Adrenal gland (tissue), 12 donors: ENCODE results near the gene LRRC28. TPM values are rescaled to one million over a fixed set of nuclear protein-coding genes. Genes with fewer than 3 reads are reported as not detected.

ENCODE experiments used
- DNase-seq, 7 donors: peaks; one replicate each; pipeline ENCODE4 v3.0.0-alpha.2; 2019 to 2020
- H3K27ac ChIP-seq, 5 donors: fragments of 200-600 bp; sonication (generic) in 4 of 5; 1 replicate in 3 of 5; 2 replicates in 2 of 5; pipeline versions ENCODE4 v1.5.1 to v1.8.0; 2016 to 2020; ENCODE audit warnings: mild to moderate bottlenecking in 1 of 5
- H3K27me3 ChIP-seq: fragments of 200-600 bp; 2 replicates; pipeline ENCODE4 v1.8.0; 2021
- H3K36me3 ChIP-seq, 2 donors: fragments of 200-600 bp; replicated peaks in 1 of 2; 1 replicate in 1 of 2; 2 replicates in 1 of 2; pipeline versions ENCODE4 v1.5.1 to v1.8.0; 2018 to 2022
- H3K4me1 ChIP-seq, 2 donors: fragments of 200-600 bp; replicated peaks in 1 of 2; 1 replicate in 1 of 2; 2 replicates in 1 of 2; pipeline versions ENCODE4 v1.5.1 to v1.8.0; 2018 to 2021
- H3K4me3 ChIP-seq, 4 donors: fragments of 200-600 bp; sonication (generic) in 3 of 4; one replicate each; pipeline ENCODE4 v1.5.1; 2016 to 2018
- H3K9me3 ChIP-seq, 3 donors: fragments of 200-600 bp; sonication (generic) in 1 of 3; replicated peaks in 1 of 3; 1 replicate in 2 of 3; 2 replicates in 1 of 3; pipeline versions ENCODE4 v1.5.1 to v1.8.0; 2016 to 2021
- CTCF ChIP-seq, 6 experiments: fragments of 450-650 bp in 4 of 6; fragments of 200-600 bp in 2 of 6; sonication (generic) in 1 of 6; IDR thresholded peaks; 1 replicate in 5 of 6; 2 replicates in 1 of 6; pipeline versions ENCODE4 v1.5.1 to v1.8.0; 2016 to 2021; ENCODE audit warnings: antibody characterized with exemption in 6 of 6, mild to moderate bottlenecking in 2 of 6, moderate library complexity in 1 of 6
- POLR2A ChIP-seq, 2 donors: fragments of 450-650 bp; IDR thresholded peaks; one replicate each; pipeline ENCODE4 v1.6.1; 2017; ENCODE audit warnings: antibody characterized with exemption in 2 of 2, mild to moderate bottlenecking in 2 of 2, moderate library complexity in 1 of 2
- WGBS, 4 donors: extraction: QIAGEN DNeasy Blood & Tissue Kit in 2 of 4; methylation state at CpG; one replicate each; pipeline versions ENCODE4 v1.1.5 to v1.1.7; 2013 to 2017; 5-methylcytosine and 5-hydroxymethylcytosine counted together
- intact Hi-C, 2 donors: fragments of 100-400 bp; cut with DNase I; formaldehyde crosslinking; loops; one replicate each; pipeline versions ENCODE4 v1.14.1 to v1.15.0; 2022 to 2023
- polyA plus RNA-seq, 3 donors: library from polyadenylated mRNA; stranded (reverse); fragments of 200-250 nt in 2 of 3; fragments of 350-450 nt in 1 of 3; fragmentation: Illumina TruSeq in 1 of 3; extraction: RNeasy Lipid Tissue Mini Kit (QIAGEN cat#74804) in 1 of 3; gene quantifications; one replicate each; pipeline ENCODE4 v1.2.3, GENCODE V29; 2013 to 2014
- total RNA-seq, 9 donors: library from RNA; depleted of rRNA in 4 of 9; stranded (reverse); fragments of >200 nt in 4 of 9; fragments of 120-200 nt in 1 of 9; fragmentation: NEBNext Ultra II Directional in 1 of 9; extraction: Animal tissue kit (Norgen Biotek cat#: 25700) in 1 of 9; gene quantifications; one replicate each; pipeline versions ENCODE4 v1.1.0 to v1.2.4, GENCODE V29; 2013 to 2023
- donor health status: healthy with polysubstance abuse.
- donor health status: Bipolar disorder and iron deficiency.
- donor health status: DM: yes; HTN: yes; CAD: no.
- donor health status: DM: no; HTN: no; CAD: no.
- donor health status: DM: no; HTN: no; CAD: no.
- donor health status: DM: yes; HTN: yes; CAD: no.

LRRC28 gene
- total and polyA plus RNA-seq, 12 donors, result 4.4 to 49.8 (median 22.0) TPM

- Histone ChIP-seq H3K4me1 (peaks cover 0 to 3% of the 10 kb centered on the region in 2 donors), H3K4me3 (no peak overlapping the region), H3K36me3 (no peaks in the 10 kb centered on the region), H3K27ac (no peak overlapping the region), H3K27me3 (no peaks in the 10 kb centered on the region), H3K9me3 (no peaks in the 10 kb centered on the region)
- no peak for DNase-seq
- intact Hi-C loops, result loop anchor here in 1 of 2 donors (10.0 kb wide), 1 partner anchor 119 kb away; no protein-coding TSS in a partner anchor
- TF ChIP-seq POLR2A (IDR thresholded peaks at IDR 0.05), result no peak
- no peak for TF ChIP-seq CTCF (IDR thresholded peaks at IDR 0.05)
- WGBS, 4 donors, result 79 to 90% (median 84%) methylated on average over 10 to 11 of the region's 11 CpGs
These were observed 152.3 kb downstream of the LRRC28 start for GRCh38 chr15:99403597-99403996.

GRCh38 chr15:99404454-99404853 lies 153.2 kb downstream of the LRRC28 start:
- intact Hi-C loops, result loop anchor here in 1 of 2 donors (10.0 kb wide), 1 partner anchor 120 kb away; no protein-coding TSS in a partner anchor
- Histone ChIP-seq H3K36me3 (no peaks in the 10 kb centered on the region), H3K4me1 (peaks cover 0 to 11% of the 10 kb centered on the region in 2 donors), H3K9me3 (no peaks in the 10 kb centered on the region), H3K4me3 (no peak overlapping the region), H3K27me3 (no peaks in the 10 kb centered on the region), H3K27ac (no peak overlapping the region)
- TF ChIP-seq POLR2A (IDR thresholded peaks at IDR 0.05), result no peak
- TF ChIP-seq CTCF (IDR thresholded peaks at IDR 0.05), result no peak
- WGBS, 4 donors, result 87 to 91% (median 89%) methylated on average over 13 to 16 of the region's 16 CpGs
- DNase-seq, result no peak

- Histone ChIP-seq H3K27me3 (no peaks in the 10 kb centered on the region), H3K27ac (no peak overlapping the region), H3K9me3 (no peaks in the 10 kb centered on the region), H3K4me3 (no peak overlapping the region), H3K36me3 (no peaks in the 10 kb centered on the region), H3K4me1 (peaks cover 0 to 11% of the 10 kb centered on the region in 2 donors)
- DNase-seq, result no peak
- intact Hi-C loops, result loop anchor here in 1 of 2 donors (10.0 kb wide), 1 partner anchor 121 kb away; no protein-coding TSS in a partner anchor
- 86 to 94% (median 90%) methylated on average over 11 to 12 of the region's 12 CpGs for WGBS, 4 donors
- no peak for TF ChIP-seq POLR2A (IDR thresholded peaks at IDR 0.05)
- no peak for TF ChIP-seq CTCF (IDR thresholded peaks at IDR 0.05)
These were observed 154.8 kb downstream of the LRRC28 start for GRCh38 chr15:99406120-99406519.

GRCh38 chr15:99406716-99407487 lies 155.6 kb downstream of the LRRC28 start:
- no peaks in the 10 kb centered on the region for H3K36me3 ChIP-seq
- H3K27ac ChIP-seq, result no peak overlapping the region
- TF ChIP-seq POLR2A (IDR thresholded peaks at IDR 0.05) (no peak), CTCF (IDR thresholded peaks at IDR 0.05) (no peak)
- H3K4me1 ChIP-seq, result peaks cover 0 to 11% of the 10 kb centered on the region in 2 donors
- H3K27me3 ChIP-seq, result no peaks in the 10 kb centered on the region
- WGBS, 4 donors, result 90 to 94% (median 93%) methylated on average over 16 to 17 of the region's 17 CpGs
- intact Hi-C loops, result loop anchor here in 1 of 2 donors (10.0 kb wide), 1 partner anchor 122 kb away; no protein-coding TSS in a partner anchor
- DNase-seq, result no peak
- H3K4me3 ChIP-seq, result no peak overlapping the region
- H3K9me3 ChIP-seq, result no peaks in the 10 kb centered on the region
